Hepatocyte (in vitro differentiated cells): ENCODE measurements around the gene ULBP2.

Experiments
- CTCF ChIP-seq: fragments of 200-600 bp; sonication (generic); IDR thresholded peaks from 2 replicates; pipeline ENCODE4 v1.5.1; 2016; ENCODE audit warnings: antibody characterized with exemption, mild to moderate bottlenecking; ENCODE audit not compliant: poor library complexity
- EZH2 ChIP-seq: fragments of 200-600 bp; sonication (generic); IDR thresholded peaks from 2 replicates; pipeline ENCODE4 v1.6.1; 2016; ENCODE audit warnings: antibody characterized with exemption, mild to moderate bottlenecking, borderline replicate concordance

GRCh38 chr6:149985481-149985937, 43.7 kb downstream of the ULBP2 start:
- TF ChIP-seq EZH2 = no peak
- TF ChIP-seq CTCF = no peak
